HG03159 (cell line): Measurements from ENCODE around the gene SUMO1.
"Not testable (repeated sequence)": the region's sequence is repeated elsewhere in the genome, so short reads cannot be mapped to it uniquely, and the experiment has no call there.

Experiments
- ATAC-seq: cut with Tn5 transposase; IDR thresholded peaks from one replicate; pipeline ENCODE4 v1.9.1; 2021; ENCODE audit warnings: mild to moderate bottlenecking, moderate library complexity; ENCODE audit not compliant: unreplicated experiment

The SUMO1 gene

DNA sequence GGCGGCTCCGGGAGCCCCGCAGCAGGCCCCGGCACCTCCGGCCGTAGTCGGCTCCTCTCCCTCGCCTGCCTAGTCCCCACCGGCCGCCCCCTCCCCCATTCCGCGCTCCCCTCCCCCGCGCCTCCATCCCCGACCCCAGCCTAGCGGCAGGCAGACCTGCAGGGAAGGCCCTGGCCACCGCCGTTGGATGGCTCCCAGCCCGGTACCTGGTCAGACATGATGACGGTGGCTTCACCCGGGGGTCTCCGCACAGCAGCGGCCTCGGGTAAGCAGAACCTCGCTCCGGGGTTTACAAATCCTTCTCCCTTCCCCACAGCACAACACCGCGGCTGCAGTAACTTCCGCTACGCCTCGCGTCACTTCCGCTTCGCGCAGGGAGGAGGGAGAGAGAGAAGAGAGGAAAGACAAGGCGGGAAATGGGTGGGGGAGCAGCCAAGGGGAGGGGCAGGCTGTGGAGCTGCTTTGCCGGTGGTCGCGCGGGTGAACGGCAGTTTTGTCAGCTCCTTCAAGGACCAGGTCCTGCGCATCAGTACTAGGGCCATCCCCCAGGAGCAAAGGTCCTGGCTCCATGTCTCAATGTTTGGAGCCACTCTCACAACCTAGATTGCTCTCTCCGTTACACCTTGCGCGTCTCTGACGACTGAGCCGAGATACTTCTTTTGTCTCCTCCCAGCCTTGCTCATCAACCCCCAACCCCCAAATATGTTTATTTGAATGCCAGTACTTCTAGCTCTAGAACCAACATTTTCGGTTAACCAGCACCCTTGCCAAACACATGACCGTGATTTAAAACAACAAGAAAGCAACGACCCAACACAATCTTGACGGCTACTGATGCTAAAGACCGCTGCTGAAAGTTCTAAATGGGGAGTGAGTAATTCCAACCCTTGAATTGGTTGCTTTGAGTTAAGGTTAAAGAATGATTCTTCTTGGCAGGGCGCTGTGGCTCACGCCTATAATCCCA lies at the start of gene SUMO1:
SUMO1 (minus strand) TSS at position 364 of the 964 bp plus-strand sequence; CDS start at position 218, 146 bp downstream.
- ATAC-seq, result peak; percentile 95

DNA sequence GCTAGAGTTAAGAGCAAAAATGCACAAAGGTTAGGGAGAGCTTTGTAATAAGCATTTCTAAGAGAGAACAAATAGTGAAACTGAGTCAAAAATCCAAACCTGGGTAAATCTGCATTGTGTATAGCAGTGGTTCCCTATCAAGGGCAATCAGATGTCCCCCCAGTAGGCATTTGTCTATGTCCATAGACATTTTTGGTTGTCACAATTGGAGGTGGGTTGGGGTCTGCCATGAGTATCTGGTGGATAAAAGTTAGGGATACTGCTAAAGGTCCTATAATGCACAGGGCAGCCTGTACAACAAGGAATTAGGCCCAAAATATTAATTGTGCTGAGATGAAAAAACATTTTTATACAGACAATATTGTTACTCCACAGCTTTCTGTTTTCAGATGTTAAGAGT lies 48.2 kb upstream of the SUMO1 start:
- no peak for ATAC-seq

DNA sequence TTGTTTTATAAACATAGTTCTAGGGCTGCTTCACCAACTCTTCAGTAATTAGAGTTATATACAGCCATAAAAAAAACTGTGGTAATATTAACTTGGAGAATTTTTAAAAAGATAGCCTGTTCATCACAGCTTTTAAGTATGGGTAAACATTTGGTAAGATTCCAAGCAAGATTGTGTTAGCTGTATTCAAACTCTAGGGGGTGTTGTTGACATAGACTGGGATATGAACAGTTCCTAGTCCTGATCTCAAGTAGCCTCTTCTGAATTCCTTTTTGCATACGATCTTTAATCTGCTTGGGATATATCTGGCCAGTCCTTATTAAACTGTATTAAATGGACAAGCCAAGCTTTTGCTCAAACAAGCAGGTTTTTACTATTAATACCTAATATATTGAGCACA lies 40.5 kb upstream of the SUMO1 start:
- ATAC-seq, result no peak

DNA sequence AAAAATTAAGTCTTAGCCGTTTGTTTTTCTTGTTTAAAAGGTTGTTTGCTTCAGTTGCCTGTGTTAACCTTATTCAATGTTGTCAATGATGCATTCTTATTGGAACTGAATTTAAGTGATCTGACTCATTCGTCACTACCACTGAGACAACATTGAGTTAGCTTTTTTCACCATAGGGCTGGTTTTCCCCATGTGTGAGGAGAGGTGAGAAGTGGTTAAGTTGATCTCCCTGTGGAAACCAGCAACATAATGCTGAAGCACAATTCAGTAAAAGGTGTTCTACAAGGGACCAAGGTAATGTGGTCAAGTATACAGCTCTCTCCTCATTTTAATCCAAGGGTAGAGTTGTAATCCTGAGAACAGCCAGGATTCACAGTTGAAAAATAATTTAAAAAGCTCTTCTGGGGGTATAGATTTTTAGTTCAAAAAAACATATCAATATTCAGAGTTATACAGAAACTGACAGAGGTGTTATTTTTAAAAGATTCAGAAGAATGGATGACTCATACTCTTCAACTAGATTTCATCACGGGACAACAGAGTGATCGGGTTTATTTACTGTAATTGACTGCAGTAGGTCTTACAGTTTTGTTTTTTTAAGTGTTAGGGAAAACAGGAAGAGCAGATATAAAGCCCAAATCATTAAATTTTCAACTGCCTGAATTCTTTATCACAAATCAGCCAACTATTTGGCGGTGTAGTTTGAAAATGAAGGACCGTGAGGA lies 39.8 kb upstream of the SUMO1 start:
- no peak for ATAC-seq

DNA sequence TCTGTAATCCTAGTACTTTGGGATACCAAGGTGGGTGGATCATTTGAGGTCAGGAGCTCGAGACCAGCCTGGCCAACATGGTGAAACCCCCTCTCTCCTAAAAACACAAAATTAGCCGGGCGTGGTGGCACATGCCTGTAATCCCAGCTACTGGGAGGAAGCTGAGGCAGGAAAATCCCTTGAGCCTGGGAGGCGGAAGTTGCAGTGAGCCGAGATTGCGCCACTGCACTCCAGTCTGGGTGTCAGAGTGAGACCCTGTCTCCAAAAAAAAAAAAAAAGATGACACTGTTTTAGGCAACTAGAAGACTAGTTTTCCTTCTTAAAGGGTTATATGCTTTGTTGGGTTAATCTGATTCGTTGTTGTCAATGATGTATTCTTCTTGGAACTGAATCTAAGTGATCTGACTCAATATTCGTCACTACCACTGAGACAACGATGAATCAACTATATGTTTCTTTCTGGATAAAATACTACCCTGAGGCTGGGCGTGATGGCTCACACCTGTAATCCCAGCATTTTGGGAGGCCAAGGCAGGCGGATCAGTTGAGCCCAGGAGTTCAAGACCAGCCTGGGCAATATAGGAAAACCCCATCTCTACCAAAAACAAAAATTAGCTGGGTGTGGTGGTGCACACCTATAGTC lies 37.8 kb upstream of the SUMO1 start:
- ATAC-seq, result not testable (repeated sequence)

DNA sequence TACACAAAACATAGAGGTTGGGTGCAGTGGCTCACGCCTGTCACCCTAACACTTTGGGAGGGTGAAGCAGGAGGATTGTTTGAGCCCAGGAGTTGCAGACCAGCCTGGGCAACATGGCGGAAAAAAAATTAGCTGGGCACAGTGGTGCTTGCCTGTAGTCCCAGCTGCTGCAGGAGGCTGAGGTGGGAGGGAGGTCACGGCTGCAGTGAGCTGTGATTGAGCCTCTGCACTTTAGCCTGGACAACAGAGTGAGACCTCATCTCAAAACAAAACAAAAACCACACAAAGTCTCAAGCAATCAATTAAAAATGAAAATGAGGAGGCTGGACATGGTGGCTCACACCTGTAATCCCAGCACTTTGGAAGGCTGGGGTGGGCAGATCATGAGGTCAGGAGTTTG lies 32.1 kb upstream of the SUMO1 start:
- no peak for ATAC-seq

DNA sequence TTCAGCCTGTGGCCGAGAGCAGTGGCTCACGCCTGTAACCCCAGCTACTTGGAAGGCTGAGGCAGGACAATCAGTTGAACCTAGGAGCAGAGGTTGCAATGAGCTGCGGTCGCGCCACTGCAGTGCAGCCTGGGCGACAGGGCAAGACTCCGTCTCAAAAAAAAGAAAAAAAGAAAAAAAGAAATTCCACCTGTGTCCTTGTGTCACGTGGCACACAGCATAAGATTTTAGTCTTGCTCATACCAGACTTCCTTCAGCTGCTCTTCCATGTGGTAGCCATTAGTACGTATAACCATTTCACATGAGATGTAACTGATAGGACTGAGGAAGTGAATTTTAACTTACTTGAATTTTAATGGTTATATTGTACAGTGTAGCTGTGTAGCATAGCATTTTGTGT lies 31.2 kb upstream of the SUMO1 start:
- ATAC-seq, result no peak

DNA sequence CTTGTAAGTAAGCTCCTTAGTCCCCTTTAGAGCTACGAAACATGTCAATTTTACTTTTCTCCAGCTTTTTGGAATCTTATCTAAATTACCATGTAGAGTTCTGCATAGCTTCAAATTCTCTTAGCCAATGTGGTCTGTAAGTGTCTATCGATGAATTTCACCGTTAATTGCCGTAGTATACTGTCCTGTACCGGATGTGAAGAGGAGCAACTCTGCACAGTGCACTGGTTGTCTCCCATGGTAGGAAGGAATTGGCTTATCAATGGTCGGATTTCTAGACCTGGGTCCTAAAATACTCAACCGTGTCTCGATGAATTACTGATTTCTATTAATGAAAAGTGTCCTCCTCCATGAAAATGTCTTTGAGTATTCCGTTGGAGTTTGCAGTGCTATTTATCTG lies 29.1 kb upstream of the SUMO1 start:
- no peak for ATAC-seq

DNA sequence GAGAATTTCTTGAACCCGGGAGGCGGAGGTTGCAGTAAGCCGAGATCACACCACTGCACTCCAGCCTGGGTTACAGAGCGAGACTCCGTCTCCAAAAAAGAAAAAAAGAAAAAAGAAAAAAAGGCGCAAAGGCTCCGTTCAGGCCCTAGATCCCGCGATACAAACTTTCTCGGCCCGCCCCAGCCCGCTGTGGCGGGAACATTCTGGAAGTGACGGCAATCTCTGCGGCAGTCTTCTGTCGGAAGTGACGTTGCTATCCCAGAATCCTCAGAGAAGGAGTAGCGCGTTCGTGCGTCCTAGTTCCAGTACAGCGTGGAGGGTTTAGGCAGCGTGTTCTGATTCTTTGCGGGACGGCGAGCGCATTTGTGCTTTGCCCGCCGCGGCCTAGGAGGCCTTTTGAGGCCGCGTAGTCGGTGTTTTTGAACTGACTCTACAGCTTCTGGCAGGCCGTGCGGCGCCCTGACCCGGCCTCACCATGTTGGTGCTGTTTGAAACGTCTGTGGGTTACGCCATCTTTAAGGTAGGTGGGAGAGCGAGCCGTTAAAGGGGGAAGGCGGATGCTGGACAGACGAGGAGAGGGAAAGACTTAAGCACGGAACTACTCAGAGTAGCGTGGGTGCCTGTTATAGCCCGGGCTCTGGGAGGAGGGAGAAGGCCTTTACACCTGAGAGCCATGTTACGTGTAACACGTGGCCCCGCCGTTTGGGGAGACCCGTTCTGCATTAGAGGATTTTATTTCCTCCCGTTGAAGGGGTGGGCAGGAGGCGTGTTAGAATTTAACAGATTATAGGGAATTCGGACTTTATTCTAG lies 27.3 kb upstream of the SUMO1 start, which contains the start of gene NOP58:
NOP58 (plus strand) TSS at position 297 of the 811 bp plus-strand sequence; CDS start at position 476, 179 bp downstream.
- ATAC-seq, result peak; percentile 86

DNA sequence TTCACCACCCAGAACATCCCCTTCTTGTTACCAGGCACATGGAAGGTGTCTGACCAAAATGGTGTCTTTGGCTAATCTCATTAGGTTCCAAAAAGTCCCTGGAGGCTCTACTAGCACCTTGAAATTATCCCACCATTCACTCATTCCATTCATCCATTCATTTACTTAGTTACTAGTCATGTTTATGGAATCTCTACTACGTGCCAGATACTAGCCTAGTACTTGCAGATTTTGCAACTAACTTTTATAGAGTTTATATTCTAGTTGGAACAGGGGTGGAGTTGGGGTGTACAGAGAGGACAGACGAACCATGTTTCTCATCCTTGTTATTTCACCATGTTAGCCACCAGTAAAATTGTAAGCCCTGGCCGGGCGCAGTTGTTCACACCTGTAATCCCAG lies 23.1 kb upstream of the SUMO1 start:
- ATAC-seq, result no peak

DNA sequence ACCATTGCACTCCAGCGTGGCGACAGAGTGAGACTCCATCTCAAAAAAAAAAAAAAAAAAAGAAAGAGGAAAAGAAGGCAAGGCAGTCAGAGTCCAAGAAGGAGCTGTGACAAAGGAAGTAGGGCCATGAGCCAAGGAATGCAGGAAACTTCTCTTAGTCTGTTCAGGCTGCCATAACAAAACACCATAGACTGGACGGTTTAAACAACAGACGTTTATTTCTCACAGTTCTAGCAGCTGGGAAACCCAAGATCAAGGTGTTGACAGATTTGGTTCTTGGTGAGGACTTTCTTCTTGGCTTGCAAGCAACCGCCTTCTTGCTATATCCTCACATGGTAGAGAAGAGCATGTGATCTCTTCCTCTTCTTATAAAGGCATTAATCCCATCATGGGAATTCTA lies 13.1 kb upstream of the SUMO1 start:
- ATAC-seq, result no peak

DNA sequence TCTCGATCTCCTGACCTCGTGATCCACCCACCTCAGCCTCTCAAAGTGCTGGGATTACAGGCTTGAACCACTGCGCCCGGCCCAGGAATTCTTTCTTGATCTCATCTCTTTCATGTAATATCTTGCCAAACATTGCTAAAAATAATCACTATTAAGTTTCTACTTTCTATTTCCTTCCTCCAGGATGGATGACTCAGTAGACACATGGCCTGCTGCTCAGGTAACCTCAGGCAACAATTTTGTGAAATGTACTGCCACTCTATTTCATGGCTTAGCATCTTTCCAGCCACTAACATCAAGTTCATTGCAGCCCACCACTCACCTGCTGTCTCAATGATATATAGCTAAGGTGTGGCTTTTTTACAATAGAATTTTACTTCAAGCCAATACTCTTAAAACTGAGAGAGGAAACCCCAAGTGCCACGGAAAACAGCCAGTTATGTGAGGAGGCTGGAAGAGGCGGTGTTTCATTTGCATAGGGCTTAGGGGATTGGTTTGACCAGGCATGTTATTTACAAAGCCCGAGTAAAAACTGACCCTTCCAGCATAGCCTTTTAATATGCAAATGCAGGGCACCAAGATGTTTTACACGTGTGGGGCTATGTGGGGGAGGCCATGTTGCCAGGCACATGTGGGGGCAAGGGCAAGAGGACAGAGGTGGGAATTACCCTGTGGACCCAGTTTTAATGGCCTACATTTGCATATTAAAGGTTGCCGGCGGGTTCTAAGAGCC lies 11.3 kb upstream of the SUMO1 start:
- ATAC-seq, result no peak

DNA sequence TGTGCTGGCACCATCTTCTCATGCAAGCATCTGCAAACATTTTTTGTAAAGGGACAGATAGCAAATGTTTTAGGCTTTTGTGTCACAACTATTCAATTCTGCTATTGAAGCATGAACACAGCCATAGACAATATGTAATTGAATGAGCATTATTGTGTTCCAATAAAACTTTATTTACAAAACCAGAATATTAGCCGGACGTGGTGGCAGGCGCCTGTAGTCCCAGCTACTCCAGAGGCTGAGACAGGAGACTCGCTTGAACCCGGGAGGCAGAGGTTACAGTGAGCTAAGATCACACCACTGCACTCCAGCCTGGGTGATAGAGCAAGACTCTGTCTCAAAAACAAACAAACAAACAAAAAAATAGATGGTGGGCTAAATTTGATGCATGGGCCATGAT lies 9.3 kb upstream of the SUMO1 start:
- ATAC-seq, result not testable (repeated sequence)

DNA sequence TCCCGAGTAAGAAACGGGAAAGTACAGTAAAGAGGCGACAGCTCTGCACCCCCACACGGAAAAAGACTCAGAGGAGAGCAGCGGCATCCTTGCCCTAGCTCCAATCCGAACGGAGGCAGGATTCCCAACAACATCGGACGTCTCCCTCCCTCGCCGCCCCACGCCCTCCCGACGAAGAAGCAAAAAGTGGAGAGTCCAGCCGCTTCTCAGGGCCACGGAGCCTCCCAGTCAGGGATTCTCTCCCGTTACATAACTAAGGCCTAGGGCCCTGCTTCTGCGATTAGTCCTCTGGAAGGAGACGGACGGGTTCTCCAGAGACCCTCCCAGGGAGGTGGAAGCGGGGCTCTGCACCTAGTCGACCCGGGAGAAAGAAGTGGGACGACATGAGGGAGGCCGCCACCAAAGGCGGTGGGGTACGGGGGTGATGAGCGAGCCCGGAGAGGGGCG lies 587 bp downstream of the SUMO1 start:
- ATAC-seq, result peak; percentile 43

DNA sequence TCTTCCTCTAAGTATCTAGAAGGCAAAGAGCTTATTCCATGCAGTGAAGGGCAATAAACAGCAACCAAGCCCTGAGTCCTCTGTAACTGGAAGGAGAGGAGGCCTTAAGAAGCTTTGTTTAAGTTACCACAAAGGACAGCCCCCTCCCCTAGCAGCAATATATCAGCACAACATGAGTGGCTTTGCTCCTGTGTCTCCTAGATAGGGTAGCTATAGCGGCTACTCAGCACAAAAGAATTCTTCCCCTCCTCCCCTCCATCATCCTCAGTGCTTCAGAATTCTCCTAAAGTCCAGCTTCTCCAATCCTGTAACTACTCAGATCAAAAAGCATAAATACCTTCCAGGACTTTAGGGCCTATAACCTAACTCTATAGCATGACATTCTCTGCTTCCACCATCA lies 16.5 kb downstream of the SUMO1 start:
- ATAC-seq, result no peak

DNA sequence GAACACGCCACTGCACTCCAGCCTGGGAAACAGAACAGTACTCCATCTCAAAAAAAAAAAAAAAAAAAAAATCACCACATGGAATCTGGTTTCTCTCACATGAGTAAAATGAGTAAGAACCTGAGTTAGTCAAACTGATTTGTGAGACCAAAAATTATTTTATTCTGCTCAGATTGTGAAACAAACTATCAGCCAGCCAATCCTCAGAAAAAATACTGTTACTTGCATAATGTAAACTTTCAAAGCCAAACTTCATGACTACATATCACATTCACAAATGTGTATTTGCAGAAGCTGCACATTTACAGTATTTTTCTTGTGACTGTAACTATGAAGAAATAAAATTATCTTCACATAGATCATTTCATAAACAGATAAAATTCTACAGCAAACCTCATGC lies 23.2 kb downstream of the SUMO1 start:
- no peak for ATAC-seq

DNA sequence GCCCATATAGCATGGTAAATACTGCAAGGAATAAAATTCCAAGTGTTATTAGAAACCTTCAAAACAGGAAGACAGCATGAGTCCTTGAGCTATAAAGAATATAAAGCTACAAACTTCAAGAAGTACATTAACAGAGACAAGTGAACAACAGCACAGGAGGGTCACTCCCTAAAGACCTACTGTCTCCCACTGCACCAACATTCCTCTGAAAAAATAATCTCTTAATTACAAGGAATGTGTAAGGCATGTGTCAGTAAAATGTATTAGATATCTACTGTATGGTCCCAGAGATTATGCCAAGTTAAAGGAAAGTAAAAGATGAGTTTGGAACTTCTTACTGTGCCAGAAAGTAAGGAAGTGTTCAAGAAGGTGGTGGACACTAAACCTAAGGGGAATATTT lies 29.9 kb downstream of the SUMO1 start:
- ATAC-seq, result no peak

DNA sequence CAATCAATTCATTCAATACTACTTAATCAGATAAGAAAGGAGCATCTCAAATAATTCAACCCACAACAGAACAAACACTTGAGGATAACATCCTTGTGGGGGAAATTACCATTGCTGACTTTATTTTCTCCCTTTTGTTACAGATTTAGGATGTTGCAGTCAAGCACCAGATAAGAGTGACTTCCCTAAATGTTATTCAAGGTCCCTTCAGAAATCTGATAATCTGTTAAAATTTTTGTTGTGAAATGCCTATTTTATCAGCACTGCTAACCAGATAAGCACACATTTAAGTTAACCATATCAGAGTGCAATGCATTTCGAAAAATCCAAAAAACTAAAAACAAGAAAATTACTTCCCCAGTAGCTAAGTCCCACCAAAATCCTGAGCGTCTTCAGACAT lies 33.5 kb downstream of the SUMO1 start:
- no peak for ATAC-seq

DNA sequence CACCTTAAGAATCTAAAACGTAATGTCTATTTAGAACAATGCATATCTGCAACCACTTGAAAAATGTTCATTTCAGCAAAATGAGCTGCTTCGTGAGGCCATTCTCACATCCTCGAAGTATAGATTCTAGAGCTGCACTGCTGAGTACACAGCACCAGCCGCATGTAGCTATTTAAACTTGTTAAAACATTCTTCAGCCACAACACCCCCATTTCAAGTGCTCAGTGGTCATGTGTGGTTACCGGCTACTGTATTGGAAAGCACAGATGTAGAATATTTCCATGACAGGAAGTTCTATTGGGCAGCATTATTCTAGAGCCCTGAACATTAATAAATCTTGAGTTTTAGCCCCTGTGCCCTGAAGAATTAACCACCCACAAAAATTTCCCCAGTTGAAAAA lies 35.0 kb downstream of the SUMO1 start:
- ATAC-seq, result no peak
